GM12801 (cell line): ENCODE data around the gene GPC1.

Source experiments
- CTCF ChIP-seq: IDR thresholded peaks from one replicate; pipeline ENCODE4 v1.5.1; 2011; ENCODE audit warnings: control low read depth; ENCODE audit not compliant: insufficient read length; ENCODE audit errors: extremely low read depth

GPC1 gene

DNA sequence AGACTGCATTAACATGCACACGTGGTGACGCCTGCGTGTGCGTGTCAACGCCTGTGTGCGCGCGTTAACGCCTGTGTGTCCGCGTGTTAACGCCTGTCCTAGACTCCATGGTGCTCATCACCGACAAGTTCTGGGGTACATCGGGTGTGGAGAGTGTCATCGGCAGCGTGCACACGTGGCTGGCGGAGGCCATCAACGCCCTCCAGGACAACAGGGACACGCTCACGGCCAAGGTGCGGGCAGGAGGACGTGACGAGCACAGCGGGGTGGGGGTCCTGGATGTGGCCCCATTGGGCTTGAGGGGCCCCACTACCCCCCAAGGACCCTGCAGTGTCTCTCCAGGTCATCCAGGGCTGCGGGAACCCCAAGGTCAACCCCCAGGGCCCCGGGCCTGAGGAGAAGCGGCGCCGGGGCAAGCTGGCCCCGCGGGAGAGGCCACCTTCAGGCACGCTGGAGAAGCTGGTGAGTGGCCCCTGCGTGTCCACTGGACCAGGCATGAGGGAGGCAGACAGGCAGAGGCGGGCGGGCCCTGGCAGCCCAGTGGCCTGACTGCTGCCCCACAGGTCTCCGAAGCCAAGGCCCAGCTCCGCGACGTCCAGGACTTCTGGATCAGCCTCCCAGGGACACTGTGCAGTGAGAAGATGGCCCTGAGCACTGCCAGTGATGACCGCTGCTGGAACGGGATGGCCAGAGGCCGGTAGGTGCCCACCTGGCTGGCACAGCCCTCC is 29.2 kb downstream of the GPC1 start:
- no peak for TF ChIP-seq CTCF

- no peak for TF ChIP-seq CTCF
These were observed 29.9 kb downstream of the GPC1 start for GRCh38 chr2:240465268-240465764.

GRCh38 chr2:240465765-240466578 is 30.5 kb downstream of the GPC1 start:
- TF ChIP-seq CTCF, result no peak

- no peak for TF ChIP-seq CTCF
These were observed 31.2 kb downstream of the GPC1 start for GRCh38 chr2:240466579-240467148.

GRCh38 chr2:240467149-240467642 is 31.7 kb downstream of the GPC1 start:
- TF ChIP-seq CTCF, result no peak

GRCh38 chr2:240467659-240468302 is 32.3 kb downstream of the GPC1 start:
- no peak for TF ChIP-seq CTCF
